DND-41 (cell line): ENCODE measurements around the gene GCN1.
A peak's percentile ranks its signal among the peaks of the same experiment; 100 is the strongest.

Experiments used
- ATAC-seq: fragments of 200-7000 bp; cut with Tn5 transposase; 3 replicates; pipeline ENCODE4 v1.9.1; 2021; ENCODE audit warnings: low read depth; ENCODE audit not compliant: insufficient read depth
- DNase-seq: peaks from one replicate; pipeline ENCODE4 v3.0.0-alpha.2; 2020
- H2AFZ ChIP-seq: 2 replicates; pipeline ENCODE4 v1.6.0; 2012; ENCODE audit warnings: low read depth, low read length
- H3K27ac ChIP-seq: 2 replicates; pipeline ENCODE4 v1.5.1; 2012; ENCODE audit warnings: low read length, inconsistent platforms
- H3K27me3 ChIP-seq: fragments of 200-600 bp; sonication (generic); 2 replicates; pipeline ENCODE4 v1.6.0; 2012; ENCODE audit warnings: low read length, mild to moderate bottlenecking, inconsistent platforms; ENCODE audit not compliant: insufficient read depth, poor library complexity
- H3K36me3 ChIP-seq: 2 replicates; pipeline ENCODE4 v1.5.1; 2012; ENCODE audit warnings: low read length, inconsistent platforms; ENCODE audit not compliant: insufficient read depth
- H3K4me1 ChIP-seq: 2 replicates; pipeline ENCODE4 v1.5.1; 2012; ENCODE audit warnings: mild to moderate bottlenecking, low read length; ENCODE audit not compliant: insufficient read depth
- H3K4me2 ChIP-seq: 2 replicates; pipeline ENCODE4 v1.6.0; 2012; ENCODE audit warnings: mild to moderate bottlenecking, moderate library complexity, low read length, inconsistent platforms; ENCODE audit not compliant: insufficient read depth
- H3K4me3 ChIP-seq, 2 experiments: fragments of 200-600 bp in 1 of 2; shearing (Covaris generic) in 1 of 2; 2 replicates each; pipeline ENCODE4 v1.5.1; 2012 to 2016; ENCODE audit warnings: inconsistent platforms in 2 of 2, low read length in 2 of 2, mild to moderate bottlenecking in 2 of 2, low read depth in 1 of 2, moderate library complexity in 1 of 2
- H3K79me2 ChIP-seq: 2 replicates; pipeline ENCODE4 v1.6.0; 2012; ENCODE audit warnings: low read length, inconsistent platforms; ENCODE audit not compliant: insufficient read depth
- H3K9ac ChIP-seq: 2 replicates; pipeline ENCODE4 v1.6.0; 2012; ENCODE audit warnings: low read depth, mild to moderate bottlenecking, inconsistent platforms, low read length, moderate library complexity
- H3K9me3 ChIP-seq: 2 replicates; pipeline ENCODE4 v1.5.1; 2012; ENCODE audit warnings: low read length, moderate library complexity, mild to moderate bottlenecking, inconsistent platforms; ENCODE audit not compliant: insufficient read depth, severe bottlenecking
- H4K20me1 ChIP-seq: 2 replicates; pipeline ENCODE4 v1.6.0; 2012; ENCODE audit warnings: low read length; ENCODE audit not compliant: insufficient read depth
- EZH2 ChIP-seq: IDR thresholded peaks from 3 replicates; pipeline ENCODE4 v1.6.1; 2012; ENCODE audit warnings: borderline replicate concordance, low read depth, mild to moderate bottlenecking, moderate library complexity, low read length, inconsistent platforms; ENCODE audit not compliant: severe bottlenecking
- TF ChIP-seq, protein P1 (sequence below): IDR thresholded peaks from 2 replicates; pipeline ENCODE4 v1.5.1; 2012; ENCODE audit warnings: borderline replicate concordance, low read length, moderate library complexity, mild to moderate bottlenecking; ENCODE audit not compliant: poor library complexity, severe bottlenecking; ENCODE audit errors: extremely low read depth

GCN1 gene

GRCh38 chr12:120230974-120231315 is 36.4 kb upstream of the GCN1 start:
- Histone ChIP-seq H3K4me3 (no peak overlapping the region), H3K9ac (no peak overlapping the region)

GRCh38 chr12:120230326-120230973 is 35.9 kb upstream of the GCN1 start:
- DNase-seq (no peak), ATAC-seq (no peak)
- TF ChIP-seq EZH2 = no peak
- TF ChIP-seq, protein P1, sequence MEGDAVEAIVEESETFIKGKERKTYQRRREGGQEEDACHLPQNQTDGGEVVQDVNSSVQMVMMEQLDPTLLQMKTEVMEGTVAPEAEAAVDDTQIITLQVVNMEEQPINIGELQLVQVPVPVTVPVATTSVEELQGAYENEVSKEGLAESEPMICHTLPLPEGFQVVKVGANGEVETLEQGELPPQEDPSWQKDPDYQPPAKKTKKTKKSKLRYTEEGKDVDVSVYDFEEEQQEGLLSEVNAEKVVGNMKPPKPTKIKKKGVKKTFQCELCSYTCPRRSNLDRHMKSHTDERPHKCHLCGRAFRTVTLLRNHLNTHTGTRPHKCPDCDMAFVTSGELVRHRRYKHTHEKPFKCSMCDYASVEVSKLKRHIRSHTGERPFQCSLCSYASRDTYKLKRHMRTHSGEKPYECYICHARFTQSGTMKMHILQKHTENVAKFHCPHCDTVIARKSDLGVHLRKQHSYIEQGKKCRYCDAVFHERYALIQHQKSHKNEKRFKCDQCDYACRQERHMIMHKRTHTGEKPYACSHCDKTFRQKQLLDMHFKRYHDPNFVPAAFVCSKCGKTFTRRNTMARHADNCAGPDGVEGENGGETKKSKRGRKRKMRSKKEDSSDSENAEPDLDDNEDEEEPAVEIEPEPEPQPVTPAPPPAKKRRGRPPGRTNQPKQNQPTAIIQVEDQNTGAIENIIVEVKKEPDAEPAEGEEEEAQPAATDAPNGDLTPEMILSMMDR = no peak
- Histone ChIP-seq H3K36me3 (no peaks in the 10 kb centered on the region), H2AFZ (no peak overlapping the region), H3K4me1 (peaks cover 33% of the 10 kb centered on the region), H4K20me1 (peaks cover 7% of the 10 kb centered on the region; the same call in 1 of the 2 replicates), H3K4me2 (peak overlapping the region; percentile 3; the same call in 1 of the 2 replicates), H3K9me3 (no peaks in the 10 kb centered on the region), H3K9ac (no peak overlapping the region), H3K27me3 (no peaks in the 10 kb centered on the region), H3K27ac (peak overlapping the region; percentile 37), H3K4me3 (no peak overlapping the region), H3K79me2 (no peaks in the 10 kb centered on the region)

More at GRCh38 chr12:120230974-120231315, 36.4 kb upstream of the GCN1 start:
- peaks cover 33% of the 10 kb centered on the region for H3K4me1 ChIP-seq
- peak overlapping the region; percentile 33 for H2AFZ ChIP-seq
- H3K79me2 ChIP-seq = no peaks in the 10 kb centered on the region
- ATAC-seq (no peak), DNase-seq (peak; percentile 28)
- H3K9me3 ChIP-seq = no peaks in the 10 kb centered on the region
- H3K27me3 ChIP-seq = no peaks in the 10 kb centered on the region
- H3K4me2 ChIP-seq = peak overlapping the region; percentile 3; the same call in 1 of the 2 replicates
- H3K36me3 ChIP-seq = no peaks in the 10 kb centered on the region
- H3K27ac ChIP-seq = peak overlapping the region; percentile 37
- peaks cover 7% of the 10 kb centered on the region; the same call in 1 of the 2 replicates for H4K20me1 ChIP-seq
- TF ChIP-seq, protein P1 = no peak
- TF ChIP-seq EZH2 = no peak

DNA sequence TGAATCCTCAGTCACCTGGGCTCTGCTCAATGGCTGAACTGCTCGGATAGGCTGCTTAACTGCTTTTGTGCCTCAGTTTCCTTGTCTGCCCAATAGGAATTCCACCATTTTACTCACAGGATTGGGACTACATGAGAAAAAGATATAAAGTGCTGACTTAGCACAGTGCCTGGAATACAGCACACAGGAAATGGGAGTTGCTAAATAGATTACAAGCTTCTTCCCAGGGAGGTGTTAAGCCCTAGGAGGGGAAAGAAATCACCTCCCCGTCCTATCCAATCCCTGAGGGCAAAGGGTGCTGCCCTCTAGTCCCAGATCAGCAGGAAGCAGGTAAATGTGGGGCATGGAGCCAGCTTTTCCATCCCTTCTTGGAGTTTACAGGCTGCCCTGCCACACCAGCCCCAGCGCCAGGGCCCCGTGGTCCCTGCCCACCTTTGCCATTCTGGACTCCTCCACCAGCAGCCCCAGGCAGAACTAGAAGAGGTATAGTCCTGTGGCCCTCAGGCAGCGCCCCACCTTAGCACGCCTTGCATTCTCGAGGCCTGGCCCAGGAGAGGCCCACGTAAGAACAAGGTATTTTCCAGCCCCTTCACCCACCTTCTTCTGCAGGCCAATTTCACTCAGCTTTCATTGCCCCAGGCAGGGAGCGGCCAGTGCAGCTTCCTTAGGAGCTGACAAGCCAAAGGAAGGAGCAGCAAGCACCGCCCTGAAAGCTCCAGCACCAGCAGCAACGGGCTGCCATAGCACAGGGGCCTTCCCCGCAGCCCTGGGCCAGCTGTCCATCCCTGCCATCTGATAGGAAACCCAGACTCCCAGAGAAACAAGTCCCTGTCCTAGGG is 35.2 kb upstream of the GCN1 start:
- Histone ChIP-seq H3K27ac (no peak overlapping the region), H3K79me2 (no peaks in the 10 kb centered on the region), H3K4me1 (peaks cover 33% of the 10 kb centered on the region), H3K9me3 (no peaks in the 10 kb centered on the region), H3K9ac (no peak overlapping the region), H3K27me3 (no peaks in the 10 kb centered on the region), H2AFZ (no peak overlapping the region), H4K20me1 (peaks cover 2% of the 10 kb centered on the region; the same call in 1 of the 2 replicates), H3K4me3 (no peak overlapping the region), H3K4me2 (no peak overlapping the region), H3K36me3 (no peaks in the 10 kb centered on the region)
- DNase-seq = no peak
- TF ChIP-seq, protein P1 = no peak
- no peak for TF ChIP-seq EZH2
- ATAC-seq = no peak
